HepG2 (cell line): ENCODE measurements around the gene KCNQ1OT1. TPM values are rescaled to one million over a fixed set of nuclear protein-coding genes. Genes with fewer than 3 reads are reported as not detected.

Experiments used
- AGO2 ChIP-seq: fragments of 200-400 bp; formaldehyde crosslinking; optimal IDR thresholded peaks from 2 replicates; pipeline ENCODE3; 2017; ENCODE audit warnings: mild to moderate bottlenecking, low read depth, low read length, moderate library complexity
- BCL6 ChIP-seq: IDR thresholded peaks from 2 replicates; pipeline ENCODE4 v1.6.1; 2016; ENCODE audit warnings: missing genetic modification reagents, missing compliant biosample characterization
- DNMT1 ChIP-seq: sonication (generic); formaldehyde crosslinking; IDR thresholded peaks from 2 replicates; pipeline ENCODE4 v1.5.1; 2020; ENCODE audit warnings: mild to moderate bottlenecking, missing genetic modification reagents
- GABPB1 ChIP-seq: IDR thresholded peaks from 2 replicates; pipeline ENCODE4 v1.6.1; 2016; ENCODE audit warnings: mild to moderate bottlenecking, missing genetic modification reagents, moderate library complexity, missing compliant biosample characterization
- HMGXB4 ChIP-seq, 2 experiments: sonication (generic) in 1 of 2; formaldehyde crosslinking in 1 of 2; IDR thresholded peaks; 2 replicates each; pipeline versions ENCODE4 v1.4.0 to v1.6.1; 2018 to 2020; ENCODE audit warnings: missing genetic modification reagents in 2 of 2, borderline replicate concordance in 1 of 2, low read depth in 1 of 2, mild to moderate bottlenecking in 1 of 2, missing biosample characterization in 1 of 2
- KMT2A ChIP-seq: sonication (generic); formaldehyde crosslinking; IDR thresholded peaks from 2 replicates; pipeline ENCODE4 v1.4.0; 2020; ENCODE audit warnings: missing genetic modification reagents
- MTF2 ChIP-seq: sonication (generic); formaldehyde crosslinking; IDR thresholded peaks from 2 replicates; pipeline ENCODE4 v1.5.0; 2020; ENCODE audit warnings: missing genetic modification reagents, borderline replicate concordance
- RARG ChIP-seq: sonication (generic); formaldehyde crosslinking; IDR thresholded peaks from 2 replicates; pipeline ENCODE4 v1.4.0; 2020; ENCODE audit warnings: low read depth, mild to moderate bottlenecking, missing genetic modification reagents
- RBM22 ChIP-seq: fragments of 200-400 bp; formaldehyde crosslinking; optimal IDR thresholded peaks from 2 replicates; pipeline ENCODE3; 2017; ENCODE audit warnings: mild to moderate bottlenecking, low read length, moderate library complexity
- SKI ChIP-seq: fragments of 450-650 bp; IDR thresholded peaks from one replicate; pipeline ENCODE4 v1.6.1; 2018; ENCODE audit warnings: mild to moderate bottlenecking; ENCODE audit not compliant: partially characterized antibody
- TCF7L2 ChIP-seq: IDR thresholded peaks from 2 replicates; pipeline ENCODE4 v1.6.1; 2011; ENCODE audit warnings: mild to moderate bottlenecking, low read depth, low read length, moderate library complexity
- ZBTB42 ChIP-seq: sonication (generic); formaldehyde crosslinking; IDR thresholded peaks from 2 replicates; pipeline ENCODE4 v1.5.0; 2020; ENCODE audit warnings: mild to moderate bottlenecking, missing genetic modification reagents
- ZBTB7A ChIP-seq: sonication (generic); formaldehyde crosslinking; IDR thresholded peaks from 2 replicates; pipeline ENCODE4 v1.8.0; 2022; ENCODE audit warnings: mild to moderate bottlenecking, missing genetic modification reagents
- ZNF337 ChIP-seq: sonication (generic); formaldehyde crosslinking; IDR thresholded peaks from 2 replicates; pipeline ENCODE4 v1.5.1; 2020; ENCODE audit warnings: missing genetic modification reagents, low read depth, mild to moderate bottlenecking, borderline replicate concordance
- ZNF446 ChIP-seq: sonication (generic); formaldehyde crosslinking; IDR thresholded peaks from 2 replicates; pipeline ENCODE4 v1.5.0; 2020; ENCODE audit warnings: mild to moderate bottlenecking, missing genetic modification reagents
- ZNF773 ChIP-seq: sonication (generic); formaldehyde crosslinking; IDR thresholded peaks from 2 replicates; pipeline ENCODE4 v1.4.0; 2020; ENCODE audit warnings: missing genetic modification reagents, borderline replicate concordance
- ZNF792 ChIP-seq: IDR thresholded peaks from 2 replicates; pipeline ENCODE4 v1.6.1; 2016
- polyA plus RNA-seq, 8 experiments: library from polyadenylated mRNA; depleted of rRNA in 3 of 8; stranded (reverse) in 7 of 8; unstranded in 1 of 8; fragments of >200 nt; fragmentation: Illumina TruSeq in 4 of 8; extraction: Trizol in 4 of 8; gene quantifications; 2 replicates each; pipeline versions ENCODE4 v1.2.1 to v1.2.3, GENCODE V29; 2011 to 2016; ENCODE audit warnings: low read depth in 4 of 8, missing spikeins in 1 of 8, mixed read lengths in 1 of 8; ENCODE audit not compliant: insufficient read depth in 1 of 8
- total RNA-seq, 5 experiments: library from RNA; depleted of rRNA; stranded (reverse); fragments of >200 nt; fragmentation: Illumina TruSeq; extraction: Trizol; gene quantifications; 2 replicates each; pipeline ENCODE4 v1.2.3, GENCODE V29; 2016; ENCODE audit warnings: low read depth in 1 of 5
- TF ChIP-seq, protein P1 (sequence below): sonication (generic); formaldehyde crosslinking; conservative IDR thresholded peaks from 2 replicates; pipeline ENCODE4 v1.8.0; 2022; ENCODE audit warnings: low read depth, missing genetic modification reagents
- TF ChIP-seq, protein P2 (sequence below), 2 experiments: fragments of 450-650 bp in 1 of 2; sonication (generic) in 1 of 2; formaldehyde crosslinking; IDR thresholded peaks; 2 replicates each; pipeline versions ENCODE4 v1.5.0 to v1.8.0; 2020 to 2022; ENCODE audit warnings: mild to moderate bottlenecking in 1 of 2, missing genetic modification reagents in 1 of 2
- TF ChIP-seq, protein P3 (sequence below): sonication (generic); formaldehyde crosslinking; IDR thresholded peaks from 2 replicates; pipeline ENCODE4 v1.4.0; 2020; ENCODE audit warnings: missing genetic modification reagents
- TF ChIP-seq, protein P4 (sequence below): sonication (generic); formaldehyde crosslinking; IDR thresholded peaks from 2 replicates; pipeline ENCODE4 v1.5.1; 2020; ENCODE audit warnings: mild to moderate bottlenecking, missing genetic modification reagents, moderate library complexity
- TF ChIP-seq, protein P5 (sequence below): sonication (generic); formaldehyde crosslinking; IDR thresholded peaks from 2 replicates; pipeline ENCODE4 v1.4.0; 2020; ENCODE audit warnings: missing genetic modification reagents

Gene KCNQ1OT1
- total and polyA plus RNA-seq, 2 of the 13 experiments (the other 11 are each of a cell fraction or from before 2014, with no cell fraction given), result 1.3 to 18.9 TPM

DNA sequence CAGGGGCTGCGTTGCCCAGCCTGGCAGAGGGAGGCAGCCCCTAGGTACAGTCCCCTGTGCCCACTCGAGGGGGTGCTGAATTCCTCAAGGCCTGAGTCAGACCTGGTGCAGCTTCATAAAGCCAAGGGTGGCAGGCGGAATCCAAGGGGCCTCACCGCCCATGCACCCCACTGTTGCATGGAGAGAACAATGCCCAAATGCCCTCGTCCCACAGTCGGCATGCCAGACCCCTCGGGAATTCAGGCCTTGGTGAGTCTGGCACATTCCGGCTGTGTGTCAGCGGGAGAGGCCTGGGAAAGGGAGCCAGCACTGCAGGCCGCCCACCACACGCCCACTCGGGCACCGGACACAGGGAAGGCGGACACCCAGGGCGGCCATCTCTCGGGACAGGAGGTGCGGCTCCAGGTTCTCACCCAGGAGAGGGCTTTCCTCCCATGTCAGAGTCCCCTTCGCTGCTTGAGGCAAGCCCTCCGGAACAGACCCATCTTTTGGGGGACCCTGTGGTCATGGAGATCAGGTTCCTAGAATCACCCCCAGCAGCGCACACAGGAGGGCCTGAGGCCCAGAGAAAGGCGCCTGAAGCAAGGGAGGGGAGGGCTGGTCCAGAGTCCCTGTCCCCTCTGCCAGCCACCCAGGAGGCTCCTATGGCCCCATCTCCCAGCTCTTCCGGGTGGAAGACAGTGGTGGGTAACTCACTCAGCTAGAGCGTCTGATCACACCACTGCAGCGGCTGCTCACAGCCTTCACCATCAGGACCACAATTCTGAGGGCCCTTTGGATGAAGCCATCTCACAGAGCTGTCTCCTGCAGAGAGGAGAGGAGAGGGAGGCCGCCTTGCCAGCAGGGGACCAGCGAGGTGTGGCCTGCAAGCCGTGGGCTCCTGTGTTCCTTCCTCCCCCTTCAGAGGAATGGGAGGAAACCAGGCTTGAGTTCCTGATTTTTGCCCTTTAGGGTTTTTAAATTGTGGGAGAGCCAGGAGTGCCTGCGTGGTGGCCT, 31.6 kb upstream of the KCNQ1OT1 start (continued):
- TF ChIP-seq ZNF337 (CRISPR knock-in tag) (0 out of 2 replicates have a peak, but pooled peaks have one; percentile 20), DNMT1 (CRISPR knock-in tag) (no peak; the same call in 1 of the 2 replicates), ZNF446 (peak; percentile 46; the same call in 1 of the 2 replicates), BCL6 (CRISPR knock-in tag) (no peak), HMGXB4 (CRISPR knock-in tag; IDR thresholded peaks at IDR 0.05; ENCODE audit: borderline replicate concordance in 1 of 2, low read depth in 1 of 2) (0 out of 4 replicates have a peak, but pooled peaks of 1 of the 2 experiments have one; percentile 0), SKI (no peak), ZBTB42 (CRISPR knock-in tag) (no peak), RBM22 (peak; percentile 85), AGO2 (peak; percentile 99), TCF7L2 (no peak), GABPB1 (0 out of 2 replicates have a peak, but pooled peaks have one; percentile 9), MTF2 (CRISPR knock-in tag) (no peak; the same call in 1 of the 2 replicates), ZNF773 (CRISPR knock-in tag) (peak; percentile 26; the same call in 1 of the 2 replicates), ZNF792 (no peak), ZBTB7A (CRISPR knock-in tag) (peak; percentile 44; the same call in 1 of the 2 replicates), KMT2A (no peak), RARG (no peak)
- TF ChIP-seq, protein P1, sequence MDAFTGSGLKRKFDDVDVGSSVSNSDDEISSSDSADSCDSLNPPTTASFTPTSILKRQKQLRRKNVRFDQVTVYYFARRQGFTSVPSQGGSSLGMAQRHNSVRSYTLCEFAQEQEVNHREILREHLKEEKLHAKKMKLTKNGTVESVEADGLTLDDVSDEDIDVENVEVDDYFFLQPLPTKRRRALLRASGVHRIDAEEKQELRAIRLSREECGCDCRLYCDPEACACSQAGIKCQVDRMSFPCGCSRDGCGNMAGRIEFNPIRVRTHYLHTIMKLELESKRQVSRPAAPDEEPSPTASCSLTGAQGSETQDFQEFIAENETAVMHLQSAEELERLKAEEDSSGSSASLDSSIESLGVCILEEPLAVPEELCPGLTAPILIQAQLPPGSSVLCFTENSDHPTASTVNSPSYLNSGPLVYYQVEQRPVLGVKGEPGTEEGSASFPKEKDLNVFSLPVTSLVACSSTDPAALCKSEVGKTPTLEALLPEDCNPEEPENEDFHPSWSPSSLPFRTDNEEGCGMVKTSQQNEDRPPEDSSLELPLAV (CRISPR knock-in tag), result no peak
- TF ChIP-seq, protein P2, sequence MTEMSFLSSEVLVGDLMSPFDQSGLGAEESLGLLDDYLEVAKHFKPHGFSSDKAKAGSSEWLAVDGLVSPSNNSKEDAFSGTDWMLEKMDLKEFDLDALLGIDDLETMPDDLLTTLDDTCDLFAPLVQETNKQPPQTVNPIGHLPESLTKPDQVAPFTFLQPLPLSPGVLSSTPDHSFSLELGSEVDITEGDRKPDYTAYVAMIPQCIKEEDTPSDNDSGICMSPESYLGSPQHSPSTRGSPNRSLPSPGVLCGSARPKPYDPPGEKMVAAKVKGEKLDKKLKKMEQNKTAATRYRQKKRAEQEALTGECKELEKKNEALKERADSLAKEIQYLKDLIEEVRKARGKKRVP (CRISPR knock-in tag; IDR thresholded peaks at IDR 0.05), result no peak
- TF ChIP-seq, protein P3, sequence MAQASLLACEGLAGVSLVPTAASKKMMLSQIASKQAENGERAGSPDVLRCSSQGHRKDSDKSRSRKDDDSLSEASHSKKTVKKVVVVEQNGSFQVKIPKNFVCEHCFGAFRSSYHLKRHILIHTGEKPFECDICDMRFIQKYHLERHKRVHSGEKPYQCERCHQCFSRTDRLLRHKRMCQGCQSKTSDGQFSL (CRISPR knock-in tag), result peak; percentile 62; the same call in 1 of the 2 replicates
- TF ChIP-seq, protein P4, sequence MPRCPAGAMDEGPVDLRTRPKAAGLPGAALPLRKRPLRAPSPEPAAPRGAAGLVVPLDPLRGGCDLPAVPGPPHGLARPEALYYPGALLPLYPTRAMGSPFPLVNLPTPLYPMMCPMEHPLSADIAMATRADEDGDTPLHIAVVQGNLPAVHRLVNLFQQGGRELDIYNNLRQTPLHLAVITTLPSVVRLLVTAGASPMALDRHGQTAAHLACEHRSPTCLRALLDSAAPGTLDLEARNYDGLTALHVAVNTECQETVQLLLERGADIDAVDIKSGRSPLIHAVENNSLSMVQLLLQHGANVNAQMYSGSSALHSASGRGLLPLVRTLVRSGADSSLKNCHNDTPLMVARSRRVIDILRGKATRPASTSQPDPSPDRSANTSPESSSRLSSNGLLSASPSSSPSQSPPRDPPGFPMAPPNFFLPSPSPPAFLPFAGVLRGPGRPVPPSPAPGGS (CRISPR knock-in tag), result no peak
- TF ChIP-seq, protein P5, sequence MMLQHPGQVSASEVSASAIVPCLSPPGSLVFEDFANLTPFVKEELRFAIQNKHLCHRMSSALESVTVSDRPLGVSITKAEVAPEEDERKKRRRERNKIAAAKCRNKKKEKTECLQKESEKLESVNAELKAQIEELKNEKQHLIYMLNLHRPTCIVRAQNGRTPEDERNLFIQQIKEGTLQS, result no peak; the same call in 1 of the 2 replicates
